ENCODE results near the gene TMEM8B.

DNA sequence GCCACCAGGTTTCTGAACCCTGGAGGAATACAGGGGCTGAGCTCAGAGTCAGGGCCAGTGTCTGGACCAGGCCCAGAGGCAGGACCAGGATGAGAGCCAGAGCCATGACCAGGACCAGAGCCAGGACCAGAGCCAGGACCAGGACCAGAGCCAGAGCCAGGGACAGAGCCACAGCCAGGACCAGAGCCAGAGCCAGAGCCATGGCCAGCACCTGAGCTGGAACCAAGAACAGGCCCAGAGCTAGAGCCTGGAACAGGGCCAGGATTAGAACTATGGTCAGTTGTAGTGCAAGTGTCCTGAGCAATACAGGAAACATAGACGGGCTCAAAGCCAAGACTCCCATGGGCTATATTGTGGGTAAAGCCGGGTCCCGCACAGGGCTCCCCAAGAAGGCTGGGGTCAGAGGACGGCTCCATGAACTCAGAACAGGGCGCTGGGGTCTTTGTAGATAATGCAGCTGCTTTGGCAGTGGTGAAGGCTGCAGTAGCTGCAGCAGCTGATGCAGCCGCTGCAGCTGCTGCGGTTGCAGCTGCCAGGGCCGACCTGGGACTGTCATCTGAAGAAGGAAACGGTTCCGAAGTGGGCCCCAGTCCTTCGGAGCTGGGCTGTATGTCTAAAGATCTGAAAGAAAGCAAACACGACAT is 17.5 kb upstream of the TMEM8B start:
- TF ChIP-seq, protein P1, sequence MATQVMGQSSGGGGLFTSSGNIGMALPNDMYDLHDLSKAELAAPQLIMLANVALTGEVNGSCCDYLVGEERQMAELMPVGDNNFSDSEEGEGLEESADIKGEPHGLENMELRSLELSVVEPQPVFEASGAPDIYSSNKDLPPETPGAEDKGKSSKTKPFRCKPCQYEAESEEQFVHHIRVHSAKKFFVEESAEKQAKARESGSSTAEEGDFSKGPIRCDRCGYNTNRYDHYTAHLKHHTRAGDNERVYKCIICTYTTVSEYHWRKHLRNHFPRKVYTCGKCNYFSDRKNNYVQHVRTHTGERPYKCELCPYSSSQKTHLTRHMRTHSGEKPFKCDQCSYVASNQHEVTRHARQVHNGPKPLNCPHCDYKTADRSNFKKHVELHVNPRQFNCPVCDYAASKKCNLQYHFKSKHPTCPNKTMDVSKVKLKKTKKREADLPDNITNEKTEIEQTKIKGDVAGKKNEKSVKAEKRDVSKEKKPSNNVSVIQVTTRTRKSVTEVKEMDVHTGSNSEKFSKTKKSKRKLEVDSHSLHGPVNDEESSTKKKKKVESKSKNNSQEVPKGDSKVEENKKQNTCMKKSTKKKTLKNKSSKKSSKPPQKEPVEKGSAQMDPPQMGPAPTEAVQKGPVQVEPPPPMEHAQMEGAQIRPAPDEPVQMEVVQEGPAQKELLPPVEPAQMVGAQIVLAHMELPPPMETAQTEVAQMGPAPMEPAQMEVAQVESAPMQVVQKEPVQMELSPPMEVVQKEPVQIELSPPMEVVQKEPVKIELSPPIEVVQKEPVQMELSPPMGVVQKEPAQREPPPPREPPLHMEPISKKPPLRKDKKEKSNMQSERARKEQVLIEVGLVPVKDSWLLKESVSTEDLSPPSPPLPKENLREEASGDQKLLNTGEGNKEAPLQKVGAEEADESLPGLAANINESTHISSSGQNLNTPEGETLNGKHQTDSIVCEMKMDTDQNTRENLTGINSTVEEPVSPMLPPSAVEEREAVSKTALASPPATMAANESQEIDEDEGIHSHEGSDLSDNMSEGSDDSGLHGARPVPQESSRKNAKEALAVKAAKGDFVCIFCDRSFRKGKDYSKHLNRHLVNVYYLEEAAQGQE (IDR thresholded peaks at IDR 0.05; ENCODE audit: insufficient read depth in 1 of 2, low read depth in 2 of 2, low read length in 2 of 2): no peak
- no peak for TF ChIP-seq POLR2AphosphoS5 (IDR thresholded peaks at IDR 0.05; ENCODE audit: low read depth, low read length)
- TF ChIP-seq TAF1 (IDR thresholded peaks at IDR 0.05; ENCODE audit: borderline replicate concordance, insufficient read depth, low read length): no peak
- no peak for TF ChIP-seq SIN3A (IDR thresholded peaks at IDR 0.05; ENCODE audit: borderline replicate concordance, insufficient read depth, low read length)

All from PFSK-1 (cell line).